CD4-positive, alpha-beta T cell treated with Interleukin-15 for 1 hour (primary cell): ENCODE measurements around the gene SLC6A12.

Source experiments
- DNase-seq: peaks from one replicate; pipeline ENCODE4 v3.0.0-alpha.2; 2020

SLC6A12 gene

DNA sequence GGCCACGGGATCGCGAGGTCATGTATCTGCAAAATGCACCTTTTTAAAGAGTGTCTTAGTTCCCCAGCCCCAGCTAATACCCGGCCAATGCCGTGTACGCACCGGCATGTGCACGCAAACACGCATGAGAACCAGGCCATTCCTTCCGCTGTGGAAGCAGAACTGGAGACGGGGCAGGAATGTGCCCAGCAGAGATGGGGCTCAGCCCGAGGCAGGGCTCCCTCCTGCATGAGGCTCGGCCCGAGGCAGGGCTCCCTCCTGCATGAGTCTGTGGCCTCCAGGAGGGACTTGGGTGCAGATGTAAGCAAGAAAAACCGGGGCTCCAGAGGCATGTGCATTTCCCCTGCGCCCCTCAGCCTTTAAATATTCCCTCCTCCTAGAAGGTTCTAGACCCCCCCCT, 38.2 kb downstream of the SLC6A12 start:
- DNase-seq: no peak

DNA sequence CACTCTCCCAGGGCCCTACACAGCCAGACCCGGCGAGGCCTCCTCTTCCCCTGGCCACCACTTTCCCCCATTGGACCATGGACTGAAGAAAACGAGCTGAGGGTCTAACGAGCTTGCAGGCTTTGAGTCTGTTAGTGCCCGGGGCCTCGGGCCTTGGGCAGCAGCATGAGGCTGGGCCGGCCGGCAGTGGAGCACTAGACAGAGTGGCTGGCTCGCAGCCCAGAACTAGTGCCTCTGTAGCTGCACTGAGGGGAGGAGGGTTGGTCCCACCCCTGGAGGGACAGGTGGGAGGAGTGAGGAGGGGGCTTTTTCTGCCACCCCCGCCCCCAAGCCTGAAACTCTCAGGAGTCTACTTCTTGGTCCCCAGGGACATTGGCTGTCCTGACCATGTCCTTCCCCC, 38.7 kb downstream of the SLC6A12 start:
- DNase-seq: no peak

DNA sequence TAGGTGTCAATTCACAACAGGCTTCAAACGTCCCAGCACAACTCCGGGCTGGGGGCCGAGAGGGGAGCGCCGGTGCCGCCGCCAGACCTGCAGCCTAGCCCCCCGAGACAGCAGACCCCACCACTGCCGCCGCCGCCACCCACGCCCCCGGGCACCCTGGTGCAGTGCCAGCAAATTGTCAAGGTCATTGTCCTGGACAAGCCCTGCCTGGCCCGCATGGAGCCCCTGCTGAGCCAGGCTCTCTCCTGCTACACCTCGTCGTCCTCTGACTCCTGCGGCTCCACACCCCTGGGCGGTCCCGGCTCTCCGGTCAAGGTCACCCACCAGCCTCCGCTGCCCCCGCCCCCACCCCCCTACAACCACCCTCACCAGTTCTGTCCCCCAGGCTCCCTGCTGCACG, 39.4 kb downstream of the SLC6A12 start:
- DNase-seq: no peak

DNA sequence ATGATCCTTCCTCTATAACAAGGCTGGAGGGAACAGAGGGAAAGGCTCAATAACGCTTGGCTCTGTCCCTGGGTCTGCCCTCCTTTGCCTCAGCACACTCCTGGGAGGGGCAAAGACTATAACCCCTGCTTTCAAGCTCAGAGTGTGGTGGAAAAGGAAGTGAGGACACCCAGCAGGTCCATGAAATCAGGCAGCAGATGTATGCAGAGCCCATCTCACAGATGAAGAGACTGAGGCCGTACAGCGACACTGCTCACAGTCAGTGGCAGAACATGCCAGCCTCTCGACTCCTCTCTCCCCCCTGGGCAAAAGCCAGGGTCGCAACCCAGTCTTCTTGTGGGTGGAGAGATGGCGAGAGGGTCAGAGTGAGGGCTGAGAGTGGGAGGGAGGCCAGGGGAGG, 39.8 kb downstream of the SLC6A12 start:
- DNase-seq: no peak

DNA sequence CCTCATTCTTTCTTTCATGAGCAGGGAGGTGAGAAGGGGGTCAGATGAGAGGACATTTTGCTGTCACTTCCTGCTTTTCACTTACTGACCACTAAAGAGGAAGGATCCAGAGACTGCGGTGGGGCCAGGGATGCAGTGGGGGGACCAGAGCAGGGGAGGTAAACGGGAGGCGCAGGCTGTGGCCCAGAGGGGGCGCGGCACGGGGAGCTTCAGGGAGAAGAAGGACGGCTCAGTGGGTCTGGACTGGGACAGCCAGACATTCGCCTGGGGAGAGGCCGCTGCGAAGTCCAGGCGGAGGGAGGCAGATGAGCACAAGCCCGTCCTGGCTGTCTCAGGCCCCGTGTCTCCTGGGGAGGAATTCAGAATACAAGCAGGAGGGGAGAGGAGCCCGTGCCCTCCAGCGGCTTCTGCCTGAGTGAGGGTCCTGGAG, 41.2 kb downstream of the SLC6A12 start:
- no peak for DNase-seq

DNA sequence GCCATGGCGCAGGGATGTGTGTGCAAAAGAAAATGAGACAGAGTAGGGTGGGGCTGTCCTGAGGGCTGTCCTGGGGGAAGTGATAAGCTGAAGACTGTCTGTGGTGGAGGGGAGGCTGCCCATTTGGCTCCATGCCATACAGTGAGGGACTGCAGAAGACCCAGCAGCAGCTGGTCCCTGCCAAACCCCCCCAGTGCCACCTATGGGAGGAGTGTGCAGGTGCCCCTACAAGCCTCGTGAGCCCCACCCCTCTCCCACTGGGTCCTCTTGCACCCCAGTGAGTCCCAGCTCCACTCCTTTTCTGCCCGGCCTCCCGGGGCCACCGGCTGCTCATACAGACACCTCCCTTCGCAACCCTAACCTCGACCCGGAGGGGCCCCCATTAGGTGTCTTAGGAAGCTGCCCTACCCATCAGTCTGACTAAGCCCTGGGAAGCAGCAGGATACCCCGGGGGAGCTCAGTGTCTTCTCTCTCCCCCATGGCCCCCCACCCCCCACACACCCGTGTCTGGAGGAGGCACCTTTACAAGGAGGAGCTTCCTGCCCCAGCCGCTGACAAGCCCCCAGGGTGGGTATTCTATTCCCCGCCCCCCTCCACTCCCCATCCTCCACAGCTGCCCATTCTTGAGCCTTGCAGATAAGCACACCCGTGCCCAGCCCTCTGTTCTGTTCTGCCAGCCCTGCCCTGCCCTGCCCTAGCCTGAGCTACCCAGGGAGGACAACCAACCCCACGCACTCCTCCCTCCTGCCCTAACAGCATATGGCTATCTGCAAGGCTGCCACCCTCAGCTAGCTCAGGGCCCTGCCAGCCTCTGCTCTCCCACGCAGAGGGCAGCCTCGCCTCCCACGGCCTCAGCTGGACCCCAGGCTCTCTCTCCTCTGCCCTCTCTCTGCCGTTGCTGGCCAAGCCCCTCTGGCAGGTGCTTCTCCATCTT, 41.9 kb downstream of the SLC6A12 start:
- DNase-seq: no peak

DNA sequence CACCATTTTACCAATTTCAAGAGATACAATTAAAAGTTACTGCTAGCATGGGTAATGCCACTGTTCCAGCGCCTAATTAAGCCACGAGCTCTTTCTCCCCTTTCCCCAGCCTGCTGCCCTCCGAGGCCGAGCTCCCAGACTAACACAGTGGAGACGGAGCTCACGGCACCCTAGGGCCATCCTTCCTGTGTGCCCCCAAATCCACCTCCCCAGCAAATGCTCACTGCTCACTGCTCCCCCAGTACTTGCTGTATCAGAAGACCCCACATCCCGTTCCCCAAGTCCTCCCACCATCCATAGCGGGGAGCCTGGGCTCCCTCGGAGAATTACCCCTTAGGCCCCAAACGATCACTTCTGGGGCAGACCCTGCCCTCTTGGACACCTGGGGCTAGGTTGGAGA, 42.7 kb downstream of the SLC6A12 start:
- DNase-seq: no peak

DNA sequence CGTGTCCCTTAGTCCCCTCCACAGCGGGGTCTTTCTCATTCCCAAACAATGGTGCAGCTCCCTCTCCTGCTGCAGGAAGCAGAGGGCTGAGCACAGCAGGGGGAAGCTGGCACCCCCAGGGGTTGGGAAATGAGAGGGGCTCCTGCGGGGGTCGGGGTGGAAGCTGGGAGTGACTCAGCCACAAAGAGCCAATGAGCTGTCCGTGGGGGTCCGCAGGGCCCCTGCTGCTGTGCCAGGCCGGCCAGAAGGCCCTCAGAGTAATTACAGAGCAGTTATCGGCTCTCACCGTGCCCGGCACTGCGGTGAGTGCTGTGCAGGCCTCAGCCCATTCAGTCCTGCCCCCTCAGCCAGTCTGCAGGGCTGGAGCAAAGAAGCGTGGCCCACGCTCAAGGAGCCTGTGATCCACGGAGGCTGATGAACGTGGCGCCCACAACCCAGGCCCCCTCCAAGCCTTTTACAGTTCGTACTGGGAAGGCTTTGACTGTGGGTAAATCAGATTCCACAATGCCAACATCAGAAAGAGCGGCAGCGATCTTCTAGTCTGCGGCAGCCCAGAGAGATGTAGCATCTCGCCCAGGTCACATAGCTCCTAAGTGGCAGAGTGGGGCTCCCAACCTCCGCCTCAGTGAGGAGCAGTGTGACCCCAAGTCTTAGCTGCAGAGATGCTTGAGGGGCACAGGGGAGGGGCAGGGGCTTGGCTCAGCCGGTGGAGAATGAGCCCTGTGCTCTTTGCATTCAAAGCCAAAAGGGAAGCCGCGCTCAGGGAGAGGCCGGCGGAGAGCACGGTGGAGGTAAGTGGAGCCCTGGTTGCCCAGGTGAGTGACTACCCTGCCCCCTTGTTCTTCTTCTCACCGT, 43.4 kb downstream of the SLC6A12 start:
- no peak for DNase-seq

DNA sequence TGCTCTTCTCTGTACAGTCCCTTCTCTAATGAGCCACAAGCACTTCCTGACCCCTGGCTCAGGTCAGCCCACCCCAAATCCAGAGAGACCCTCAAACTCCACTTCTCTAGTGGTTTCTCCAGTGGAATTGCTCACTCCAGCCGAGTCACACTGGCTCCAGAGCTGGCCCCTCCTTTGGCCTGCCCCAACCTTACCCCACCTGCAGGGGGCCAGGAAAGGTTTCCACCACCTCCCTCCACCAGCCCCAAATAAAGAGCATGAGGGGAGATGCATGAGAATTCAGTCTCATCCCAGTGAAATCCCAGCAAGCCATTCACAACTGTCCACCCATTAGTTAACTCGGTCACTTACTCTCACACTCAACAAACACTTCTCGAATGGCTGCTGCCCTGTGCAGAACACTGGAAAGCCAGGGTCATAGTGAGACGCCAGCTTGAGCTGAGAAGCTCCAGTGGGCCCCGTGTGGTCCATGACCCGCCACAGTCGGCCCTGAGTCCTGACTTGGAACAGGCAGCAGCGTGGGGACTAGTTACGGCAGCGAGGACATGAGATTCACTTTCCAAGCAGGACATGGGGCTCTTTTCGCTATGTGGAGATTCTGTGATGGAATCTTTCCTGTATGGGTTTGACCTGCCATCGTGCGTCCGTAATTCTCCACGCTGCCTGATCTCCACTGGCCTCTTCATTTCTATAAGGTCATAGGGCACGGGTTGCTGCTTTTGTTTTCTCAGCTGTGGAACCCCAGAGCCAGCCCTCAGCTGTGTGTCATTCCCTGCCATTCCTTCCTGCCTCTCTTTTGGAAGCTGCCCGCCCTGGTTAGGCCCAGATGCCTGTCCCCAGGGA, 44.2 kb downstream of the SLC6A12 start:
- no peak for DNase-seq

DNA sequence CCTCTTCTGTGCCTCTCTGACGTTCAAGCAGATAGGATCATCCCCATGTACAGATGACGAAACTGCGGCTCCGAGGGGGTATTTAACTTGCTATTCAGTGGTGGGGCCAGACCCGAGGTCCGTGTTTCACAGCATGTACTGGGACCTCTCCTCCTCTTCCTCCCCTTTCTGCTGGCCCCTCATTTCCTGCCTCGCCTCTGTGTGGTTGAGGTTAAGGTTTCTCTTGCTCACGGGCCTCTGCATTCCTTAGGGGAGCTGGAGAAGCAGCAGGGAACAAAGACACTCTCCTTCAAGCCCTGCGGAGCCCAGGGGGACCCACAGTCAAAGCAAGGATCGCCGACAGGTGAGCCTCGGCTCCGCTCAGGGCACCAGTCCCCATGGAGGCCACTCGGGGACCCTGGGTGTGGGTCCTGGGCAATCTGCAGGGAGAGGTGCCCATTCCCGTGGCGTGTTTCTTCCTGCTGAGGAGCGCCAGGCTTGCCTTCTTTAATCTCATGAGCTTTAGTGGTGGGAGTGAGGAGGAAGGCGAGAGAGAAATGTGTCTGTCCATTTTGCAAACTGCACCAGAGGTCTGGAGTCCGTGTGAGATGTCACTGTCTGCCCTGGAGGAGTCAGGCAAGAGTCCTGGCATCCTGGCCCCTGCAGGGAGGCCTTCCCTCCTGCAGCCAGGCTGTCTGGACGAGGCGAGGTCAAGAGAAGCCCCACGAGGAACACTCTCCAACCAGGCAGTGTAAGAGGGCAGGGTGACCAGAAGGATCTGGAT, 45.0 kb downstream of the SLC6A12 start:
- no peak for DNase-seq

DNA sequence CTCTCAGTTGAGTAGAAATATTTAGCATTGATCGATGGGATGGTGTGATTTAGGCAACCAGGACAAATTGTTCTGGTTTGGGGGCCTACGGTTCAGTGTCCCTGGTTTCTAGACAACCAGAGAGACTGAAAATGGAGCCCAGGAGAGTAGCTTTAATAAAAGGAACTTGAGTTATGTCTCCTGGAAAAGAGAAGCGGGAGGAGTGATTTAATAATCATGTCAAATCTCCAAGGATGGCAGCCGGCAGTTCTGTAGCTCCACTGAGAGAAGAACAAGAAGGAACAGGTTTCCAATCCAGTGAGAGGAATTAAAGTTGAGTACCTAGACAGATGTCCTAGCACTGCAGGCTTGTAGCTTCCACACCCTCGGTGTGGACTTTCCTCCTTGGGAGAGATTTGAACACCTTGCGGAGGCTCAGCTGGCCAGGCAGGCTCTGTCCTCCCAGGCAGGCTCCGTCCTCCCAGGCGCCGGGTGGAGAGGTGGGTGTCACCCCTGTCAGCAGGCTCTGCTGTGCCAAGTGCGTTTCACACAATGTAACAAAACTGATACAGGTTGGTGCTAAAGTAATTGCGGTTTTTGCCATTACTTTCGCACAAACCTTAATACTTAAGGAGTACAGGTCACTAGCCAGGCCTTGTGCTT, 45.9 kb downstream of the SLC6A12 start:
- DNase-seq: no peak

DNA sequence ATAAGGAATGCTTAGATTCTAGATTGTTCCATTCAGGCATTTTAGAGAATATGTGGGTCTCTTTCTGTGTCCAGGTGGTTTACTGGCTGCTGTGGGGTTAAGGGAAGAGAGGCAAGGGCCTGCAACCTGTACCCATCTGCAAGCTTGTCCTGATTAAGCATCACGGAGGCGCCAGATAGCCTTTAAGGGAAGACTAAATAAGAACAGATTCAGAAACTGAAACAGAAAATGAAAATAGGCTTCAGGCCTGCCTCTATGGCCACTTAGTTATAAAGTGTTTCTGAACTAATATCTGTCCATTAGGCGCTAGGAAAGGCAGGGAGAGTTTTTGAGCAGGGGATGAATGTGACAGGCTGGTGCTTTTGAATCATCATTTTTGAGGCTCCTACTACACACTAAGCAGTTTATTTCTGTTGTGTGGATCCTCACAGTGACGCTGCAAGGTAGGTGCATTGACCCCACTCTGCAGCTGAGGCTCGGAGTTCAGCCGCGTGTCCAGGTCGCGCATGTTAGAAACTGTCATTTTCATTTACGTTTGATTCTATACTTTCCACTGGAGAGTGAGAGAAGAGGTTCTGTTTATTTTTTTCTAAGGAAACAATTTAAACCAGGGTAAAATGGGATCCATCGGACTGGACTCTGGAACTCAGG, 47.4 kb downstream of the SLC6A12 start:
- DNase-seq: no peak

DNA sequence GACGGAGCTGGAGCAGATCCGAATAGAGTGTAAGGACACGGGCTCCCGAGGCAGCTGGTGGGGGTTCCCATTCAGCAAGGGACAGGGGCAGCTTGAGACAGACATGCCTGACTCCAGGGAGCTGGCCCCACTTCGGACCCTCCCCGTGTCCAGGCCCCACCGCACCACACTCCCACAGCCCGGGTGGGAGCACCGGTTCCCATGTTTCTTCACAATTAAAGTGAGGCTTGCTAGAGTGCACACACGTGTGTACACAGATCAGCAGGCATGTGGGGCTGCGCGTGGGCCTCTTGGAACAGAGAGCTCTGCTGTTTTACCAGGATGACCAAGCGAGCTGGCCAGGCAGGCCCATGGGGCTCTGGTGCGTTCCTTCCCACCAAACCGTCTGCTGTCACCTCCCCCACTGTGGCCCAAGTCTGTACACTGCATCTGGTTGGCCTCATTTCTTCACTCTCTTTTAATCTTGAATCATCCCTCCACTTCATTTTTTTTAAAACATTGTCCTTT, 48.0 kb downstream of the SLC6A12 start:
- DNase-seq: no peak

DNA sequence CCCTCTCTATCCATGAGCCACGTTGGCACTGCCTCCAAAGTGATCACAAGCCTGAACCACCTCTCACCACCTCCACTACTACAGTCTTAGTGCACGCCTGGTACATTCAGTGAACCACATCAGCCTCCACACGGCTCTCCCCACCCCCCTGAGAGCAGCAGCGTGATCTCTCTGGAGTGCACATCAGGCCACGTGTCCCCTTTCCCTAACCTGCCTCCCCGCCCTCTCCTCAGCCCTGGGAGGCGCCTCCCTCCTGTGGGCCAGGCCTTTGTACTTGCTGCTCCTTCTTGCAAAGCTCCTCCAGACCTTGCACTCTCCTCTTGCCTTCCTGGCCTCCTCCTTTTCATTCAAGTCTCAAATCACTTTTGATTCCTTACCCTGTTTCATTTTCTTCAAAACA, 49.8 kb downstream of the SLC6A12 start:
- no peak for DNase-seq

DNA sequence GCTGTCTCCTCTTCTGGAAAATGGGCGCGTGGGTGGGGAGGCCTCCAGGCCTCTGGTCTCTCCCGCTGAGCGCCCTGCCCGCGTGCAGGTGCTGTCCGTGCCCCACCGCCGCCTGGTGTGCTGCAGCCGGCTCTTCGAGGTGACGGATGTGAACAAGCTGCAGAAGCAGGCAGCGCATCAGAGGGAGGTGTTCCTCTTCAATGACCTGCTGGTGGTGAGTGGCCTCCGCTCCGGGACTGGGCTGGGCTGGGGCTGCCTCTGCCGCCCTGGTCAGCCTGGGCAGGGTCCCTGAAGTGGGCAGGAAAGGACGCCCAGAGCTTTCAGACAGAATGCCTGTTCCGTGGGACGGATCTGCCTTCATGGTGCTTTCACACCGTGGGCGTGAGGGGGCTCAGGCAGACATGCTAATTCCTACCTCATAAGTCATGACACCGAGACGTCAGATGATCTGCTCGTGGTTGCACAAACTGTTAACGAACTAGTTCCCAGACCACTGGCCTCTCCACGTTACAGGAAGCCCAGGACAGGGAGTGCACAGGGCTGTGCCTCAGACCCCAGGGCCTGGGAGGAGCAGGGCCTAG, 50.5 kb downstream of the SLC6A12 start:
- DNase-seq: no peak

DNA sequence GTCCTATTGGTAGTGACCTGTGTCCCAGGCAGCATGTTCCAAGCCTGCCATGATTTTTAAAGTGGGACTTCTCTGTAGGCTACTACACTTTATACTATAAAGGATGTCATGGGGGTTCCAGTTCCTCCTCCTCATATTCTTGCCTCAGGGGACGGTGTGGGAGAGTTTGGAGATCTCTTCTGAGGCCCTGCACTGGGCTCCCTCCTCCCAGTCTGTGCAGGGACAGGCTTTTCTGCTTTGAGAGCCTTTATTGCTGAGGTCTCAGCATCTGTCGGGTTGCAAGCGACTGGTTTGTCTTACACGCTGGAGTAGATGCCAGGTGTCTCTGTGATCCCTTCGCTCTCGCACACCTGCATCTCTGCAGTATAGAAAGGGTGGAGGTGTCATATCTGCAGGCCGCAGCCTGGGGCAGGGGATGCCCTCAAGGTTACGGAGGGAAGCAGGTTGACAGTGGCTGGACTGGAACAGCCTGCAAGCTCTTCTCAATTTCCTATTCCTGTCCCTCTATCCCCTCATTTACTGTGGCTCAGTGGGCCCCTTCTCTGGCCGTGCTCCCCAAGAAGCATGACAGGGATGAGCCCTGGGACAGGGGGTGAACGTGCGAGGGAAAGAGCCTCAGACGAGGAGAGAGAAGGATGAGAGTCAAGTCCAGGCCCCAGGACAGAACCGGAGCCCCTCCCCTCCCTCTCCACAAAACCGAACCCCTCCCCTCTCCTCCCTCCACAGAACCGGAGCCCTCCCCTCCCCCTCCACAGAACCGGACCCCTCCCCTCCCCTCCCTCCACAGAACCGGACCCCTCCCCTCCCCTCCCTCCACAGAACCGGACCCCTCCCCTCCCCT, 51.3 kb downstream of the SLC6A12 start:
- no peak for DNase-seq

DNA sequence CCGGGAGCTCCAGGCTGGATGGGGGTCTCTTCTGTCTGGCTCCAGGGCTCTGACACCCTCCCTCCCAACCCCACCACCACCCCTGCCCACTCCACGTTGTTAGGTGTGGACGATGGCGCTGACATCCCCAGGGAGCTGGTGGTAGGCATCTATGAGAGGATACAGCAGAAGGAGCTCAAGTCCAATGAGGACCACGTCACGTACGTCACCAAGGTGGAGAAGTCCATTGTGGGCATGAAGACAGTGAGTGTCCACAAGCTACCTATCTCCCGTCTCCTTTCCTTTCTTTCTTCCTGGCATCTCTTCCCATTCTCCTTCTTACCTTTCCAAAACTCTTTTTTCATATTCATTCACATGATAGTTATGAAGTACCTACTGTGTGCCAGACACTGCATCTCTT, 52.1 kb downstream of the SLC6A12 start:
- DNase-seq: no peak

DNA sequence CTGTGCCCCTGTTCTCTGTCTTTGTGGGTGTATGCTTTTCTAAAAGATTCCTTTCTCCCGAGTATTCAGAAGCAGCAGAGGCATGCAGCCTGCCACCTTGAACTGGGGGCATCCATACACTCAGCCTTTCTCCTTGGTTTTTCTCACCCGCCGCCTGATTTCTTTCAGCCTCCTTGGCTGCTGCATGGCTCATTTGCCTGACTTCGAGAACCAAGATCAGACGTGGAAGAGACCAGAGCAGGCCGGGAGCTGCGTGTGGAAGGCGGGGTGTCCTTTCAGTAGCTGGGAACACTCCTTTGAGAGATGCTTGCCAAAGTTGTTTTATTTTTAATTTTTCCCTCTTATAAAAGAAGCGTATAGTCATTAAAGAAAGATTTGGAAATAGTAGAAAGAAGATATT, 53.1 kb downstream of the SLC6A12 start:
- no peak for DNase-seq

DNA sequence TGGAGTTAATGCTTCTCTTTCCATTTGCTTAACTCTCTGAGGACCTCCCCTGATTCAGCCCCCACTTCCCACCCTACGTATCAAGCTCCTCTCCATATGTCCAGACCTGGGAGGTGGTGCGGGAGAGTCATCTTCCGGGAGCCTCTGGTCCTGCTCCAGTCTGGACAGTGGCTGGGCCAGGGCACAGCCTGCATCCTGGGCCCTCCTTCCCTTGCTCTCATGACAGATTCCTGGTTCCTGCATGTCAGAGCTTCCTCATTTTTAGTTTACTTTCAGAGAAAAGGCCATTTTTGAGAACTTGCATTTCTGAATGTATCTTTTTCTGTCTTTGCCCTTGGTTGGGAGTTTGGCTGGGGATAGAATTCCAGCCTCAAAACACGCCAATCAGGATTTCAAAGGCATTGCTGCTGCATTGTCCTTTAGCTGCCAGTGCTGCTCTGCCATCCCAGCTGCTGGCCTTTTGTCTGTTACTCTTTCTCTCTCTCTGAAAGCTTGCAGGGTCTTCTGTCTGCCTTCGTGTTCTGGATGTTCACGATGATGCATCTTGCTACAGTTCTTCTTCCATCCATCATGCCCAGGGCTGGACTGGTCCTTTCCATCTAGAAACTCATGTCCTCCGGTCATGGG, 54.7 kb downstream of the SLC6A12 start:
- DNase-seq: no peak
